ENCODE data around the gene CDH4. TPM values are rescaled to one million over a fixed set of nuclear protein-coding genes. Genes with fewer than 3 reads are reported as not detected.

Gene CDH4
- total and polyA plus RNA-seq, 2 donors (not counting 3 experiments of a cell fraction or from before 2014, with no cell fraction given), result 0.17 to 0.51 TPM

DNA sequence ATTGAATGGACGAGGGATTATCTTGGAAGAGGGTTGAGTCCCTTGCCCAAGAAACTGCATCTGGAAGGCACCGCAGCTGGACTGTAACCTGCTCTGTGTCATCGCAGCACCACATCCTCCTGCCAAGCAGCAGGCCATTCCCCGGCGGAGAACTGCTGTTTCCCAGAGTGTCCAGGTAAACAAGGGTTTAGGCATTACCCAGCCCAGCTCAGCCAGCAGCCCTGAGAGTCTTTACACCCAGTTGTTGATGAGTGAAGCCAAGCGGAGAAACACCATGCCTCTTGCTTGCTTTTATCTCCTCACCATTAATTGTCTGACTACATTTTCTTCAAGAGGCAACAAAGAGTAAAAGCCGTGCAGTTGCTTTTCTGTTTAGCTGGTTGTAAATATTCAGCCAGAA, 104.1 kb downstream of the CDH4 start:
- no peak for TF ChIP-seq FOS (IDR thresholded peaks at IDR 0.05; ENCODE audit: borderline replicate concordance, insufficient read depth, low read length)
- TF ChIP-seq POLR2A (IDR thresholded peaks at IDR 0.05; ENCODE audit: low read depth, low read length), result no peak
- no peak for TF ChIP-seq MYC (IDR thresholded peaks at IDR 0.05; ENCODE audit: low read depth, low read length)
- TF ChIP-seq JUN (IDR thresholded peaks at IDR 0.05; ENCODE audit: borderline replicate concordance, insufficient read depth, insufficient read length, low read depth), result no peak
- TF ChIP-seq POLR2AphosphoS5 (IDR thresholded peaks at IDR 0.05; ENCODE audit: insufficient read depth, low read depth, low read length), result no peak
- no peak for TF ChIP-seq EZH2 (IDR thresholded peaks at IDR 0.05; ENCODE audit: borderline replicate concordance, low read depth, low read length, severe bottlenecking)
- TF ChIP-seq GATA2 (IDR thresholded peaks at IDR 0.05; ENCODE audit: insufficient read depth, insufficient read length, low read depth, low read length), result no peak
- TF ChIP-seq, protein P1, sequence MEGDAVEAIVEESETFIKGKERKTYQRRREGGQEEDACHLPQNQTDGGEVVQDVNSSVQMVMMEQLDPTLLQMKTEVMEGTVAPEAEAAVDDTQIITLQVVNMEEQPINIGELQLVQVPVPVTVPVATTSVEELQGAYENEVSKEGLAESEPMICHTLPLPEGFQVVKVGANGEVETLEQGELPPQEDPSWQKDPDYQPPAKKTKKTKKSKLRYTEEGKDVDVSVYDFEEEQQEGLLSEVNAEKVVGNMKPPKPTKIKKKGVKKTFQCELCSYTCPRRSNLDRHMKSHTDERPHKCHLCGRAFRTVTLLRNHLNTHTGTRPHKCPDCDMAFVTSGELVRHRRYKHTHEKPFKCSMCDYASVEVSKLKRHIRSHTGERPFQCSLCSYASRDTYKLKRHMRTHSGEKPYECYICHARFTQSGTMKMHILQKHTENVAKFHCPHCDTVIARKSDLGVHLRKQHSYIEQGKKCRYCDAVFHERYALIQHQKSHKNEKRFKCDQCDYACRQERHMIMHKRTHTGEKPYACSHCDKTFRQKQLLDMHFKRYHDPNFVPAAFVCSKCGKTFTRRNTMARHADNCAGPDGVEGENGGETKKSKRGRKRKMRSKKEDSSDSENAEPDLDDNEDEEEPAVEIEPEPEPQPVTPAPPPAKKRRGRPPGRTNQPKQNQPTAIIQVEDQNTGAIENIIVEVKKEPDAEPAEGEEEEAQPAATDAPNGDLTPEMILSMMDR (IDR thresholded peaks at IDR 0.05; ENCODE audit: extremely low read depth in 1 of 2, insufficient read depth in 1 of 2, low read depth in 1 of 2, low read length in 2 of 2), result no peak
- TF ChIP-seq, protein P2, sequence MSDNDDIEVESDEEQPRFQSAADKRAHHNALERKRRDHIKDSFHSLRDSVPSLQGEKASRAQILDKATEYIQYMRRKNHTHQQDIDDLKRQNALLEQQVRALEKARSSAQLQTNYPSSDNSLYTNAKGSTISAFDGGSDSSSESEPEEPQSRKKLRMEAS (IDR thresholded peaks at IDR 0.05; ENCODE audit: insufficient read depth, insufficient read length), result no peak
- no peak overlapping the region for H3K9ac ChIP-seq (replicated peaks; ENCODE audit: extremely low read depth, insufficient read depth, low read length)
- no peak overlapping the region for H3K27ac ChIP-seq (ENCODE audit: insufficient read depth, low read depth, low read length)
- H3K9me3 ChIP-seq (replicated peaks; ENCODE audit: control insufficient read depth, insufficient read depth, low read length), result peaks cover 10% of the 10 kb centered on the region
- H3K4me3 ChIP-seq (replicated peaks in 1 of 3; ENCODE audit: insufficient read depth in 1 of 3, low read depth in 1 of 3, low read length in 3 of 3), result no peak overlapping the region
- H3K4me1 ChIP-seq (ENCODE audit: control insufficient read depth, extremely low read depth, insufficient read depth, low read length), result no peaks in the 10 kb centered on the region
- ChIA-PET POLR2A (no interaction called here), CTCF (no interaction called here)
- H2AFZ ChIP-seq (ENCODE audit: low read depth, low read length), result no peak overlapping the region
- FAIRE-seq (no peak), DNase-seq (ENCODE audit: low read depth, low spot score) (no peak)
- no TSS peak for BruUV-seq (replicated peaks)
- intact Hi-C loops (cut with micrococcal nuclease), result no loop called here
- H3K79me2 ChIP-seq (ENCODE audit: control insufficient read depth, insufficient read depth, low read length), result no peaks in the 10 kb centered on the region
- H3K27me3 ChIP-seq (ENCODE audit: control insufficient read depth in 2 of 2, insufficient read depth in 2 of 2, low read length in 2 of 2), result no peaks in the 10 kb centered on the region
- H3K36me3 ChIP-seq (ENCODE audit: control insufficient read depth in 2 of 2, extremely low read depth in 1 of 2, insufficient read depth in 2 of 2, low read length in 2 of 2), result no peaks in the 10 kb centered on the region
- dilution Hi-C loops (cut with MboI; ENCODE audit: extremely low pct_ligation_motif_present, low sequenced_read_pairs), result no loop called here
- no peaks in the 10 kb centered on the region for H3K9me1 ChIP-seq (replicated peaks; ENCODE audit: control insufficient read depth, extremely low read depth, insufficient read depth, low read length)
- H4K20me1 ChIP-seq (replicated peaks; ENCODE audit: control insufficient read depth, extremely low read depth, insufficient read depth, low read length), result no peaks in the 10 kb centered on the region
- H3K4me2 ChIP-seq (ENCODE audit: insufficient read depth, low read length), result no peak overlapping the region

Data from endothelial cell of umbilical vein (primary cell).